Right atrium auricular region (tissue), 2 donors: ENCODE data around the gene UBE2Z. TPM values are rescaled to one million over a fixed set of nuclear protein-coding genes. Genes with fewer than 3 reads are reported as not detected.
A peak's percentile ranks its signal among the peaks of the same experiment; 100 is the strongest.

Source experiments
- DNase-seq: peaks from one replicate; pipeline ENCODE4 v3.0.0-alpha.2; 2019; ENCODE audit warnings: low spot score
- H3K27ac ChIP-seq, 2 donors: fragments of 200-600 bp; sonication (generic); 1 replicate in 1 of 2; 2 replicates in 1 of 2; pipeline ENCODE4 v1.5.1; 2016 to 2019
- H3K27me3 ChIP-seq, 2 donors: fragments of 200-600 bp; sonication (generic); one replicate each; pipeline versions ENCODE4 v1.5.1 to v1.6.0; 2017 to 2019
- H3K36me3 ChIP-seq: fragments of 200-600 bp; sonication (generic); one replicate; pipeline ENCODE4 v1.5.1; 2016
- H3K4me1 ChIP-seq, 2 donors: fragments of 200-600 bp; sonication (generic); one replicate each; pipeline versions ENCODE4 v1.5.1 to v1.6.0; 2017 to 2019
- H3K4me3 ChIP-seq, 2 donors: fragments of 200-600 bp; sonication (generic); 1 replicate in 1 of 2; 2 replicates in 1 of 2; pipeline ENCODE4 v1.5.1; 2017 to 2019; ENCODE audit warnings: mild to moderate bottlenecking in 1 of 2, moderate library complexity in 1 of 2
- H3K9me3 ChIP-seq, 2 donors: fragments of 200-600 bp; sonication (generic); one replicate each; pipeline ENCODE4 v1.5.1; 2019
- total RNA-seq, 2 donors: library from RNA; depleted of rRNA; stranded (reverse); fragments of >200 nt; gene quantifications; one replicate each; pipeline ENCODE4 v1.1.0, GENCODE V29; 2016
- TF ChIP-seq, protein P1 (sequence below), 2 donors: fragments of 200-600 bp; sonication (generic); IDR thresholded peaks; one replicate each; pipeline ENCODE4 v1.5.1; 2019; ENCODE audit warnings: antibody characterized with exemption in 2 of 2

Gene UBE2Z
- total RNA-seq, 2 donors from 2014 or later, result 42.7 to 51.8 TPM

DNA sequence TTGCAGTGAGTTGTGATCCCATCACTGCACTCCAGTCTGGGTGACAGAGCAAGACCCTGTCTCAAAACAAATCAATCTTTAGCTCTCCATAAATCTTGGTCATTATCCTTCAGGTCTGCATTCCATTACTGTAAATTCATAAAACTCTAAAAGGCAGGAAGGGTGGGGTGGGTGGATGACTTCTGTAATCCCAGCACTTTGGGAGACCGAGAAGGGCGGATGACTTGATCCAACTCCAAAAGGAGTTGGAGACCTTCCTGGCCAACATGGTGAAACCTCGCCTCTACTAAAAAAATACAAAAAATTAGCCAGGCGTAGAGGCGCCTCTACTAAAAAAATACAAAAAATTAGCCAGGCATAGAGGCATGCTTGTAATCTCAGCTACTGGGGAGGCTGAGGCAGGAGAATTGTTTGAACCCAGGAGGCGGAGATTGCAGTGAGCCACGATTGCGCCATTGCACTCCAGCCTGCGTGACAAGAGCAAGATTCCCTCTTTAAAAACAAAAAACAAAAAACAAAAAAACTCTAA, 2.2 kb upstream of the UBE2Z start:
- Histone ChIP-seq H3K4me3 (no peak overlapping the region), H3K36me3 (peaks cover 7% of the 10 kb centered on the region), H3K4me1 (peaks cover 0 to 27% of the 10 kb centered on the region in 2 donors), H3K9me3 (no peaks in the 10 kb centered on the region), H3K27ac (no peak overlapping the region), H3K27me3 (no peaks in the 10 kb centered on the region)
- no peak for DNase-seq
- TF ChIP-seq, protein P1, sequence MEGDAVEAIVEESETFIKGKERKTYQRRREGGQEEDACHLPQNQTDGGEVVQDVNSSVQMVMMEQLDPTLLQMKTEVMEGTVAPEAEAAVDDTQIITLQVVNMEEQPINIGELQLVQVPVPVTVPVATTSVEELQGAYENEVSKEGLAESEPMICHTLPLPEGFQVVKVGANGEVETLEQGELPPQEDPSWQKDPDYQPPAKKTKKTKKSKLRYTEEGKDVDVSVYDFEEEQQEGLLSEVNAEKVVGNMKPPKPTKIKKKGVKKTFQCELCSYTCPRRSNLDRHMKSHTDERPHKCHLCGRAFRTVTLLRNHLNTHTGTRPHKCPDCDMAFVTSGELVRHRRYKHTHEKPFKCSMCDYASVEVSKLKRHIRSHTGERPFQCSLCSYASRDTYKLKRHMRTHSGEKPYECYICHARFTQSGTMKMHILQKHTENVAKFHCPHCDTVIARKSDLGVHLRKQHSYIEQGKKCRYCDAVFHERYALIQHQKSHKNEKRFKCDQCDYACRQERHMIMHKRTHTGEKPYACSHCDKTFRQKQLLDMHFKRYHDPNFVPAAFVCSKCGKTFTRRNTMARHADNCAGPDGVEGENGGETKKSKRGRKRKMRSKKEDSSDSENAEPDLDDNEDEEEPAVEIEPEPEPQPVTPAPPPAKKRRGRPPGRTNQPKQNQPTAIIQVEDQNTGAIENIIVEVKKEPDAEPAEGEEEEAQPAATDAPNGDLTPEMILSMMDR (IDR thresholded peaks at IDR 0.05), result no peak

GRCh38 chr17:48907713-48908046, 527 bp upstream of the UBE2Z start:
- peak overlapping the region; percentile 90 to 91 for H3K27ac ChIP-seq
- no peak for DNase-seq
- no peaks in the 10 kb centered on the region for H3K27me3 ChIP-seq
- H3K9me3 ChIP-seq, result no peaks in the 10 kb centered on the region
- peaks cover 0 to 36% of the 10 kb centered on the region in 2 donors for H3K4me1 ChIP-seq
- H3K4me3 ChIP-seq, result peak overlapping the region; percentile 81 to 93
- TF ChIP-seq, protein P1 (IDR thresholded peaks at IDR 0.05), result no peak
- peaks cover 10% of the 10 kb centered on the region for H3K36me3 ChIP-seq

- Histone ChIP-seq H3K4me1 (peaks cover 0 to 36% of the 10 kb centered on the region in 2 donors), H3K27ac (peak overlapping the region; percentile 90 to 91), H3K4me3 (peak overlapping the region; percentile 81 to 93), H3K36me3 (peaks cover 22% of the 10 kb centered on the region), H3K9me3 (no peaks in the 10 kb centered on the region), H3K27me3 (no peaks in the 10 kb centered on the region)
- TF ChIP-seq, protein P1 (IDR thresholded peaks at IDR 0.05), result no peak
- DNase-seq, result peak; percentile 61
Observed at GRCh38 chr17:48908853-48909394, 717 bp downstream of the UBE2Z start.

DNA sequence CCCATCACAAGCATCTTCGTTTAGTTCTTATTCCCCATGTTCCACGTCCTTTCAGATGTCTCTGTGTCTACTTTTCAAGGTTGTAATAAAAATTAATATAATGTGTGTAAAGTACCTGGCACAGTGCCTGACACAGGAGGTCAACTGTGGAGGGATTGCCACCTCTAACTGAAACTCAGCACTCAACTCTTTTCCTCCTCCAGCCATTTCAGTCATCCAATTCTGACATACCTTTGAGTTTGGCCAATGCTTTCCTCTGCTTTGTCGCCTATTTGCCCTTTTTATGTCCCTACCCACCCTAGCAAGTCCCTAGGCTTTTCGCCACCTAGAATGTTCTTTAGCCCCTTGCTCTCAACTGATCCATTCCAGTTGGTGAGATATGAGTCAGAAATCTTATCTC, 1.6 kb downstream of the UBE2Z start:
- TF ChIP-seq, protein P1 (IDR thresholded peaks at IDR 0.05), result no peak
- Histone ChIP-seq H3K4me3 (peak overlapping the region; percentile 81 to 93), H3K4me1 (peaks cover 0 to 36% of the 10 kb centered on the region in 2 donors), H3K27ac (no peak overlapping the region), H3K27me3 (no peaks in the 10 kb centered on the region), H3K9me3 (no peaks in the 10 kb centered on the region), H3K36me3 (peaks cover 22% of the 10 kb centered on the region)
- DNase-seq, result no peak

DNA sequence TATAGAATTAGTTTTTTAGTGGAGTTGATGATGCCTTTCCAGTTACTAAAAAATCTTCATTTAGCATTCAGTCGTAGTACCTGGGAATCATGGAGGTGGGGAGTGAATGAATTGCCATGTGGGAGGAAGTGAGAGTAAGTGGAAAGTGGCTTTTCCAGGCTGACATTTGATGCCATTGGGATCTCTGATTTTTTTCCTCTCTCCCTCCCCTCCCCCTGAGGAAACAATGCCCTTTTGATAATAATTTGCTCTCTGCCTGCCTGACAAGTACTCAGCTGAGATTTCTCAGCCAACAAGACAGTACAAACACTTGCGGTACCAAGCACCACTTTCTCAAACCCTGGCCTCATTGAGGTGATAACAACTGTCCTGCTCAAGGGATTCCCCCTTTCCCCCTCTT, 2.2 kb downstream of the UBE2Z start:
- peaks cover 26% of the 10 kb centered on the region for H3K36me3 ChIP-seq
- TF ChIP-seq, protein P1 (IDR thresholded peaks at IDR 0.05), result no peak
- no peaks in the 10 kb centered on the region for H3K27me3 ChIP-seq
- DNase-seq, result no peak
- H3K27ac ChIP-seq, result no peak overlapping the region
- no peaks in the 10 kb centered on the region for H3K9me3 ChIP-seq
- H3K4me1 ChIP-seq, result peaks cover 0 to 40% of the 10 kb centered on the region in 2 donors
- H3K4me3 ChIP-seq, result no peak overlapping the region

- DNase-seq, result no peak
- TF ChIP-seq, protein P1 (IDR thresholded peaks at IDR 0.05), result no peak
- Histone ChIP-seq H3K9me3 (no peaks in the 10 kb centered on the region), H3K4me1 (peaks cover 0 to 42% of the 10 kb centered on the region in 2 donors), H3K4me3 (no peak overlapping the region), H3K36me3 (peaks cover 47% of the 10 kb centered on the region), H3K27me3 (no peaks in the 10 kb centered on the region), H3K27ac (no peak overlapping the region)
Observed at GRCh38 chr17:48912476-48912875, 4.3 kb downstream of the UBE2Z start.
